ENCODE data around the gene CDCA7L.
"Not testable (repeated sequence)": the region's sequence is repeated elsewhere in the genome, so short reads cannot be mapped to it uniquely, and the experiment has no call there.

Gene CDCA7L

DNA sequence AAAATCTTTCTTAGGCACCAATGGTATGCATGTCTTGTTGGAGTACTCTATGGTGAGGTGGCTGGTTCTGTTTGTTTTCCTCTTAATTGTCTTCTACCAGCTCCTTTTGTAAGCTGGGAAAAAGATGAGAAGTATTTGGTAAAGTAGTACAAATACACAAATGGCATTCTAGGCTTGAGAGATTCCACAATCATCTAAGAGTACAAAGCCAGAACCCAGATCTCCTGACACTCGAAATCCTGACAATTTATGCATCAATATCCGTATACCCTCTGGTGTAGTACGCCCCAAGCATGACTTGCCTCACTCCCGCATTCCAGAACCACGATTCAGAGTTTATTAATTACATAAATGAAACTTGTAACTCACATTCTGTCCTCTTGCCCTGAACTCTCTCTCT lies 43.5 kb downstream of the CDCA7L start:
- FAIRE-seq, result no peak

- FAIRE-seq, result no peak
Observed at GRCh38 chr7:21898265-21898930, 47.3 kb downstream of the CDCA7L start.

DNA sequence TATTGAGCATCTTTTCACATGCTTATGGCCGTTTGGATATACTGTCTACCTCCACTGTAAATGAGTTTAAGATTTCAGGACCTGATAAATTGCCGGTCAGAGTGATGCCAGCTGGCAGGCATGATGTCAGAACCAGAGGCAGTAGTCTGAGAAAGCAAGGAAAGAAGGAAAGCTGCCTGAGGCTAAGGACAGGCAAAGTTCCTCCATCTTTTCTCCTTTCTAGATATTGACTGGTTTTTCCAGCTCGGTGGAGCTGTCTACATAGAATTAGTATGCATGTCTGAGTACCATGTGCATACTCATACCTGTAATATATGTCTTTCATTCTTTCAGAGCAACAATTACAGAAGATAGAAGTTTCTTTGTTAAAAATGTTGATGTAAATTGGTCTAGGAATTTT lies 52.3 kb downstream of the CDCA7L start:
- no peak for FAIRE-seq

DNA sequence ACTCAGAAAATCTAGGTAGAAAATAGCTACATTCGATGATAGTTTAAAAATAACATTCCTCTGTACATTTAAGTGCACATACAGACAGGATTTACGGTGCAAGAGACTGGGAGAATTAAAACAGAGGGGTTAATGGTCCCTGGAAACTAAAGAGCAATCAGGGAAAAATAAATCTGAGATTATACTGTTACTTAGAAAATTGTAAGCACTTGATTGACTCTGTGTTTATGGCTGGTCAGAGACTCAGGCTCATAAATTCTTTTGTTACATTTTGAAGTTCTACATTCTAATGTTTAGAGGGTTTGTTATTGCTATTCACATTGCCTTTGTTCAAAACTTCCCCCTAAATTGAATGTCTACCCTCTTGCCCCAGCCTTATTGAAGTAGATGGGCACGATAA lies 54.4 kb downstream of the CDCA7L start:
- no peak for FAIRE-seq

- FAIRE-seq, result no peak
Observed at GRCh38 chr7:21887779-21888178, 57.9 kb downstream of the CDCA7L start.

- FAIRE-seq, result no peak
Observed at GRCh38 chr7:21887353-21887752, 58.3 kb downstream of the CDCA7L start.

GRCh38 chr7:21886396-21886795 lies 59.3 kb downstream of the CDCA7L start:
- FAIRE-seq, result no peak

GRCh38 chr7:21884496-21884895 lies 61.2 kb downstream of the CDCA7L start:
- FAIRE-seq, result no peak

DNA sequence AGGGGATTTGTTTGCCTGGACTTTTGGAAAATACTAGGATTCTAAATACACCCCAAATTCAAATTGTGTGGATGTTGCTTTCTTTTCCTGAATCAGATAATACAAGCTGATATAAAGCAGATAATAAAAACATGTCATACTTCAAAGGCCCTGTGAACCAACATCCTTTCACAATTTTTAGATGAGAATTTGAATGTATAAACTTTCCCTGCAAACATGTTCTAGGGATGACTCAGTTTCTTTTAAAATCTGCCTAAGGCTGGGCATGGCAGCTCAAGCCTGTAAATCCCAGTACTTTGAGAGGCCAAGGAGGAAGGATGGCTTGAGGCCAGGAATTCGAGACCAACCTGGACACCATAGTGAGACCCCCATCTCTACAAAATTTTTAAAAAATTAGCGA lies 62.2 kb downstream of the CDCA7L start:
- FAIRE-seq, result not testable (repeated sequence)

DNA sequence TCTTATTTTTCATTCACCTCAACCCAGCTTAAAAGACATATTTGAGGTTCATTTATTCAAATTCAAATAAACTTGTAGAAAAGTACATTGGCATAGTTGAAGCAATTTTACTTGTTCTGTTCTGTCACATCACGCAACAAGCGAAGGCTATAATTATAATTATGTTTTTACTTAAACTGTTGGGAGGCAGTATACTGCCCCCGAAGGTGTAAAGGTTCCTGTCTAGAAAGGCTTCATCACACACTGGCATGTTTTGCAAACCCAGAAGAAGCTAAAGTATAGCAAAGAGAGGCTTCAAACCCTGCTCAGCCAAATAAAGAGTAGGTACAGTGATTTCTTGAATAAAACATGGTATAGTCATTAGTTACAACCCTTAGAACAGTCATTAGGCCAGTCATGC lies 62.6 kb downstream of the CDCA7L start:
- no peak for FAIRE-seq

DNA sequence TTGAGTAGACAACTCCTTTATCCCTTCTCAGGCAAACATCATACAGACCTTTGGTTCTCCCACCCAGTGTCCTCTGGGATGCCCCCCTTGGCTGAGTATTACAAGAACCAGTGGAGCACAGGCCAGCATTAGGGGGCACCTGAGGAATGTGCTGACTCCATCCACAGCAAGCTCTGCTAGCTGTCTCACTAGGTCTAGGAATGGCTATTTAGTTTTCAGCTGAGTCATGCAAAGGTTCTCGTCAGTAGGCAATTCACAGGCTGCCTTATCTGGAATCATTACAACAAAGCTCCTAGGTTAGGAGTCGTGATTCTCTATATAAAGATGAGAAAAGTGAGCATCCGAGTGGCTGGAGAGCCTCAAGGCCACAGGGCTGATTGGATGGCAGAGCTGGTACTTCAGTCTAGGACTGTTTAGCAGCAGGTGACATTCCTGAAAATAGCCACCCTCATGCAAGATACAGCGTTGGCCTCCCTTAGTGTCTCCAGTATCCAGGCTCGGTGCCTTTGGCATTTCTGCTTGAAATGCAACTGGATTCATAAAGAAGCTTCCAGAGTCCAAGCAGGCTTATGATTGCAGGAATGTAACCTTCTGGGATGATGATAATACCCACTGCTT lies 75.8 kb downstream of the CDCA7L start:
- no peak for FAIRE-seq

GRCh38 chr7:21868576-21868850 lies 77.2 kb downstream of the CDCA7L start:
- no peak for FAIRE-seq

- FAIRE-seq, result no peak
Observed at GRCh38 chr7:21867816-21868575, 77.7 kb downstream of the CDCA7L start.

GRCh38 chr7:21867226-21867625 lies 78.5 kb downstream of the CDCA7L start:
- no peak for FAIRE-seq

DNA sequence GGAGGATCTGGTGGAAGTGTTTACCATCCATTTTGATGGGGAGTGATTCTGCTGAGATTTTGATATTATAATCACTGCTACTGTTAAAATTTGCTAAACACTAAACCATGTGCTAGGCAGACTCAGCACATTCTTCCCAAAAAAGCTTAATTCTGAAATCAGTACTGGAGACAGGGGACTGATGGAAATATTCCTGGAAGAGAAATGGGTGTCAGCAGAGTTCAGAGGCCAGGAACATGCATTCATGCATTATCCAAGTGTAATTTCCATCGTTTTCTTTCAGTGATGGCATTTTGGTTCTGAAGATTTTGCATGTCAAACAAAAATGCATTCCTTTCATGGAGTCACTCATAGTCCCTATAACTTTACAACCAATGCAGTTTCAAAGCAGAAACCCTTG lies 79.0 kb downstream of the CDCA7L start:
- FAIRE-seq, result no peak

GRCh38 chr7:21865631-21866204 lies 80.0 kb downstream of the CDCA7L start:
- not testable (repeated sequence) for FAIRE-seq

DNA sequence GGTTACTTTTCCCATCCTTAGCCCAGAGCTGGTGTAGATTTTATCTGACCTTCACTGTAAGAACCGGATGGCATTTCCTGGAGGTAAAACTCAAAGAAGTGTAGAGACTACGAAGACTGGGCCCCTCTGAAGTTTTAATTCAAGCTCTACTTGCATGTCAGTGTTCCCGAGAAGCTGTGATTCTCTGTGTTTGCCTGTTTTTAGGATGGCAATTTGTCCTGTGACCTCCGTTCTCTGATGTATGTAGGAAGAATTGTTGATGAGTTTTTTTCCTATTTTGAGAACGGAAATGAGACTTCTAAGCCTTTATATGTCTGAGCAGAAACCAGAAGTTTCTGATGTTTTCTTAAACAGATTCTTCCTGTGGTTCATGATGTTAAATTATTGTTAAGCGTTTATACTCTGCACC lies 94.1 kb downstream of the CDCA7L start:
- no peak for FAIRE-seq
